GM23338 (cell line): ENCODE data around the gene PVR. TPM values are rescaled to one million over a fixed set of nuclear protein-coding genes. Genes with fewer than 3 reads are reported as not detected.

Source experiments
- ATAC-seq: fragments of 200-7000 bp; cut with Tn5 transposase; 3 replicates; pipeline ENCODE4 v1.9.1; 2020
- DNase-seq: peaks from one replicate; pipeline ENCODE4 v3.0.0-alpha.2; 2015; ENCODE audit warnings: low spot score
- H2AFZ ChIP-seq: fragments of 200-600 bp; sonication (generic); 2 replicates; pipeline ENCODE4 v1.8.0; 2016; ENCODE audit warnings: antibody characterized with exemption, mild to moderate bottlenecking, moderate library complexity
- H3F3A ChIP-seq: fragments of 200-600 bp; sonication (generic); replicated peaks from 2 replicates; pipeline ENCODE4 v1.8.0; 2017; ENCODE audit warnings: antibody characterized with exemption, mixed run types, low read depth
- H3K27ac ChIP-seq: fragments of 200-600 bp; sonication (generic); 2 replicates; pipeline ENCODE4 v1.6.1; 2016; ENCODE audit warnings: low read depth
- H3K27me3 ChIP-seq: fragments of 200-600 bp; sonication (generic); 2 replicates; pipeline ENCODE4 v1.8.0; 2016; ENCODE audit warnings: mild to moderate bottlenecking, mixed run types, moderate library complexity; ENCODE audit not compliant: insufficient read depth
- H3K36me3 ChIP-seq: fragments of 200-600 bp; sonication (generic); 2 replicates; pipeline ENCODE4 v1.8.0; 2016; ENCODE audit warnings: mild to moderate bottlenecking; ENCODE audit not compliant: insufficient read depth
- H3K4me1 ChIP-seq: fragments of 200-600 bp; sonication (generic); 2 replicates; pipeline ENCODE4 v1.8.0; 2016; ENCODE audit warnings: mild to moderate bottlenecking, moderate library complexity; ENCODE audit not compliant: insufficient read depth
- H3K4me2 ChIP-seq: fragments of 200-600 bp; sonication (generic); 2 replicates; pipeline ENCODE4 v1.7.1; 2017; ENCODE audit warnings: mixed run types
- H3K4me3 ChIP-seq: fragments of 200-600 bp; sonication (generic); 2 replicates; pipeline ENCODE4 v1.6.1; 2016; ENCODE audit warnings: mixed run types
- H3K79me2 ChIP-seq: fragments of 200-600 bp; sonication (generic); replicated peaks from 2 replicates; pipeline ENCODE4 v1.8.0; 2017; ENCODE audit warnings: mild to moderate bottlenecking; ENCODE audit not compliant: insufficient read depth
- H3K9me2 ChIP-seq: fragments of 200-600 bp; sonication (generic); 2 replicates; pipeline ENCODE4 v1.8.0; 2017; ENCODE audit not compliant: insufficient read depth
- H4K20me1 ChIP-seq: fragments of 200-600 bp; sonication (generic); replicated peaks from 2 replicates; pipeline ENCODE4 v1.8.0; 2017; ENCODE audit warnings: mild to moderate bottlenecking; ENCODE audit not compliant: insufficient read depth
- H3K27ac Mint-ChIP-seq: 2 replicates; pipeline ENCODE4 v1.8.0; 2020; ENCODE audit warnings: inconsistent platforms, mild to moderate bottlenecking, moderate library complexity, mixed read lengths
- H3K27me3 Mint-ChIP-seq: 3 replicates; pipeline ENCODE4 v1.8.0; 2022; ENCODE audit warnings: low read depth, mild to moderate bottlenecking, moderate library complexity, mixed read lengths, inconsistent platforms; ENCODE audit not compliant: insufficient read depth, poor library complexity
- H3K36me3 Mint-ChIP-seq: 3 replicates; pipeline ENCODE4 v1.8.0; 2021; ENCODE audit warnings: low read depth, mild to moderate bottlenecking, inconsistent platforms, moderate library complexity, mixed read lengths
- H3K4me1 Mint-ChIP-seq: 3 replicates; pipeline ENCODE4 v1.8.0; 2020; ENCODE audit warnings: mild to moderate bottlenecking, inconsistent platforms, mixed read lengths
- H3K4me3 Mint-ChIP-seq: 3 replicates; pipeline ENCODE4 v1.8.0; 2021; ENCODE audit warnings: moderate library complexity, mild to moderate bottlenecking, inconsistent platforms, mixed read lengths
- H3K9me3 Mint-ChIP-seq: 3 replicates; pipeline ENCODE4 v1.8.0; 2020; ENCODE audit warnings: moderate library complexity, mild to moderate bottlenecking, inconsistent platforms, mixed read lengths
- CREB1 ChIP-seq: fragments of 250-450 bp; sonication (Bioruptor Pico); IDR thresholded peaks from 2 replicates; pipeline ENCODE4 v1.5.0; 2020; ENCODE audit warnings: low read depth, mild to moderate bottlenecking, moderate library complexity
- CTCF ChIP-seq, 2 experiments: fragments of 200-600 bp in 1 of 2; sonication (generic) in 1 of 2; conservative IDR thresholded peaks; 2 replicates each; pipeline versions ENCODE4 v1.5.1 to v1.6.1; 2016 to 2017; ENCODE audit warnings: antibody characterized with exemption in 2 of 2, low read depth in 2 of 2, mild to moderate bottlenecking in 2 of 2, moderate library complexity in 1 of 2
- ETS1 ChIP-seq: IDR thresholded peaks from 2 replicates; pipeline ENCODE4 v1.6.1; 2016; ENCODE audit warnings: antibody characterized with exemption
- EZH2 ChIP-seq: fragments of 200-600 bp; sonication (generic); IDR thresholded peaks from one replicate; pipeline ENCODE4 v1.8.0; 2017; ENCODE audit warnings: antibody characterized with exemption, mild to moderate bottlenecking, low read depth; ENCODE audit not compliant: unreplicated experiment
- JUNB ChIP-seq: IDR thresholded peaks from one replicate; pipeline ENCODE4 v1.6.1; 2016; ENCODE audit warnings: antibody characterized with exemption; ENCODE audit not compliant: unreplicated experiment
- NANOG ChIP-seq: IDR thresholded peaks from 2 replicates; pipeline ENCODE4 v1.6.1; 2016; ENCODE audit warnings: antibody characterized with exemption, borderline replicate concordance
- POLR2AphosphoS5 ChIP-seq: IDR thresholded peaks from 2 replicates; pipeline ENCODE4 v1.6.1; 2016; ENCODE audit warnings: antibody characterized with exemption, low read depth
- STAT1 ChIP-seq: IDR thresholded peaks from one replicate; pipeline ENCODE4 v1.6.1; 2016; ENCODE audit warnings: antibody characterized with exemption; ENCODE audit not compliant: unreplicated experiment
- ZNF114 ChIP-seq: fragments of 250-450 bp; sonication (Bioruptor Pico); IDR thresholded peaks from 2 replicates; pipeline ENCODE4 v1.5.0; 2020; ENCODE audit warnings: mild to moderate bottlenecking, moderate library complexity
- ZNF331 ChIP-seq: fragments of 250-450 bp; sonication (Bioruptor Pico); IDR thresholded peaks from 2 replicates; pipeline ENCODE4 v1.5.0; 2020; ENCODE audit warnings: low read depth, mild to moderate bottlenecking, moderate library complexity
- ZNF462 ChIP-seq: fragments of 250-450 bp; sonication (Bioruptor Pico); IDR thresholded peaks from 2 replicates; pipeline ENCODE4 v1.5.0; 2020; ENCODE audit warnings: mild to moderate bottlenecking, moderate library complexity
- polyA plus RNA-seq: library from polyadenylated mRNA; unstranded; fragments of >200 nt; fragmentation: Nextera tagmentation; extraction: Ambion mirVana; gene quantifications from 2 replicates; pipeline ENCODE4 v1.2.1, GENCODE V29; 2016
- total RNA-seq: library from RNA; depleted of rRNA; stranded (reverse); fragments of >200 nt; shearing (Covaris generic); gene quantifications from 2 replicates; pipeline ENCODE4 v1.2.3, GENCODE V29; 2014

Gene PVR
- total and polyA plus RNA-seq, 2 experiments from 2014 or later = 4.8 to 19.0 TPM

- no peak for TF ChIP-seq ZNF462 (CRISPR knock-in tag)
- TF ChIP-seq JUNB = no peak
- no peak for TF ChIP-seq ZNF331 (CRISPR knock-in tag)
- TF ChIP-seq ETS1 = no peak
- no peak for TF ChIP-seq NANOG
- no peak for TF ChIP-seq POLR2AphosphoS5
- no peak for TF ChIP-seq STAT1
Measured at GRCh38 chr19:44618640-44619357, 24.9 kb upstream of the PVR start (continued).

GRCh38 chr19:44620667-44621066 is 23.0 kb upstream of the PVR start:
- Histone ChIP-seq H3K4me1 (no peaks in the 10 kb centered on the region), H3K9me2 (0 out of 2 replicates have a peak, but pooled peaks cover 4% of the 10 kb centered on the region), H2AFZ (no peak overlapping the region), H3K4me2 (no peak overlapping the region), H4K20me1 (no peaks in the 10 kb centered on the region), H3K36me3 (no peaks in the 10 kb centered on the region), H3K27me3 (no peaks in the 10 kb centered on the region), H3F3A (no peaks in the 10 kb centered on the region), H3K4me3 (no peak overlapping the region), H3K79me2 (no peaks in the 10 kb centered on the region), H3K27ac (no peak overlapping the region)
- Mint-ChIP-seq H3K36me3 (no peaks in the 10 kb centered on the region), H3K27me3 (peaks cover 4% of the 10 kb centered on the region), H3K4me1 (peaks cover 2% of the 10 kb centered on the region; the same call in 1 of the 3 replicates), H3K4me3 (no peak overlapping the region), H3K9me3 (peaks cover 2% of the 10 kb centered on the region; the same call in 1 of the 3 replicates), H3K27ac (no peak overlapping the region)
- DNase-seq (no peak), ATAC-seq (no peak)
- TF ChIP-seq EZH2 = no peak
- no peak for TF ChIP-seq CREB1 (CRISPR knock-in tag)
- TF ChIP-seq NANOG = no peak
- no peak for TF ChIP-seq ZNF114
- no peak for TF ChIP-seq CTCF (conservative IDR thresholded peaks at IDR 0.05; ENCODE audit: low read depth in 2 of 2)
